HG03439 (cell line): Measurements from ENCODE around the gene SNX8.

ENCODE experiments used
- ATAC-seq: cut with Tn5 transposase; IDR thresholded peaks from one replicate; pipeline ENCODE4 v1.9.1; 2021; ENCODE audit warnings: mild to moderate bottlenecking, moderate library complexity; ENCODE audit not compliant: unreplicated experiment

The SNX8 gene

GRCh38 chr7:2208712-2209111, 105.5 kb downstream of the SNX8 start:
- ATAC-seq: no peak

DNA sequence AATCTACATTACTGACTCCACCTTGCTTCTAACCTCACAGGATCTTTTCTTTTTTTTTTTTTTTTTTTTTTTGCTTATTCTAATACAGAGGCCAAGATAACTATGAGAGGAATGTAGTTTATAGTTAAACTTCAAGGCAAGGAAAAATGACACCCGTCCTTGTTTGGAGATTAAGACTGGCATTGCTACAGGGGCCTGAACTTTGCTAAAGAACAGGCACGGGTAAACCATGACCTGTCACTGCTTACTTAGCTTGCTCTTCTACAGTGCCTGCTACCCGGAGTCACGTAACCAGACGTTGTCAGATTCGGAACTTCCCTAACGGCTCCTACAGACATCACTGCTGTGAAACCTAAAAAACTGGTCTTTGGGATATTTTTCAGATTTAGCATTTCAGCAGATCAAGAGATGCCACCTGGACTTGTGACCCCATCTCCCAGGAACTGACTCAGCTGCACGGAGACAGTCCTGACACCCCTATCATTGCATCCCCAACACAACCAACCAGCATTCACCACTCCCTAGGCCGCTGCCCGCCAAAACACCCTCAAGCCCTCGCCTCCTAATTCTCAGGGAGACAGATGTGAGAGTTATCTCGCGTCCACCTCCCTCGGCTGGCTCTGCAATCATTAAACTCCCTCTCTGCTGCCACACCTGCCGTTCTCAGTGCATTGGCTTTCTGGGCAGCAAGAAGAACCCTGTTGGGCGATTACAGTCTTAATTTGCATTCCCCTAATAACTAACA, 109.0 kb downstream of the SNX8 start:
- no peak for ATAC-seq

DNA sequence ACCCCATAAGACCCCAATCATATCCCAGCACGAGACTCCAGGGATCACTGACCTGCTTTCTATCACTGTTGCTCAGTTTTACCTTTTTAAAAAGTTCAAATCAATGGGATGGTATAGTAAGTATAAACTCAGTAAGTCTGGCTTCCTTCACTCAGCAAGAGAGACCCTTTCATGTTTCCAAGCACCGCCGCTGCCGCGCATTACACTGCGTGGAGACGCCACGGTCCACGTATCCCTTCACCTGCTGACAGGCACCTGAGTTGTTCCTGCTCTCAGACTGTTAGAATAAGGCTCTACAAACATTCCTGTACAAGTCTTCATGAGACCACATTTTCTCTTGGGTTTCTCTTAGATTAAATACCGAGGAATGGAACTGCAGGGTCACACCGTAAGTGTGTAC, 109.8 kb downstream of the SNX8 start:
- ATAC-seq: no peak

GRCh38 chr7:2203766-2204300, 110.4 kb downstream of the SNX8 start:
- ATAC-seq: no peak

- no peak for ATAC-seq
These were observed 111.1 kb downstream of the SNX8 start for GRCh38 chr7:2202901-2203765.

GRCh38 chr7:2202361-2202761, 111.9 kb downstream of the SNX8 start:
- no peak for ATAC-seq
